ENCODE results near the gene CPNE6. TPM values are rescaled to one million over a fixed set of nuclear protein-coding genes. Genes with fewer than 3 reads are reported as not detected.
A peak's percentile ranks its signal among the peaks of the same experiment; 100 is the strongest.
"Not testable (repeated sequence)": the region's sequence is repeated elsewhere in the genome, so short reads cannot be mapped to it uniquely, and the experiment has no call there.

CPNE6 gene
- total RNA-seq, 1 donor from 2014 or later: not detected

- Mint-ChIP-seq H3K36me3 (ENCODE audit: unreplicated experiment) (no peaks in the 10 kb centered on the region), H3K27me3 (ENCODE audit: unreplicated experiment) (peaks cover 22% of the 10 kb centered on the region), H3K4me1 (ENCODE audit: unreplicated experiment) (no peaks in the 10 kb centered on the region), H3K4me3 (ENCODE audit: unreplicated experiment) (no peak overlapping the region), H3K27ac (ENCODE audit: unreplicated experiment) (no peak overlapping the region), H3K9me3 (ENCODE audit: unreplicated experiment) (no peaks in the 10 kb centered on the region)
- DNase-seq (ENCODE audit: extremely low spot score, unreplicated experiment): no peak
- no peak for TF ChIP-seq CTCF (IDR thresholded peaks at IDR 0.05)
Observed at GRCh38 chr14:24042746-24043145, 28.6 kb upstream of the CPNE6 start.

GRCh38 chr14:24049002-24049401, 22.4 kb upstream of the CPNE6 start:
- not testable (repeated sequence) for H3K36me3 Mint-ChIP-seq (ENCODE audit: unreplicated experiment); H3K9me3 Mint-ChIP-seq (ENCODE audit: unreplicated experiment); H3K4me1 Mint-ChIP-seq (ENCODE audit: unreplicated experiment); H3K27ac Mint-ChIP-seq (ENCODE audit: unreplicated experiment); DNase-seq (ENCODE audit: extremely low spot score, unreplicated experiment); H3K4me3 Mint-ChIP-seq (ENCODE audit: unreplicated experiment)
- peaks cover 56% of the 10 kb centered on the region for H3K27me3 Mint-ChIP-seq (ENCODE audit: unreplicated experiment)

GRCh38 chr14:24050753-24051152, 20.6 kb upstream of the CPNE6 start:
- H3K4me1 Mint-ChIP-seq (ENCODE audit: unreplicated experiment); H3K9me3 Mint-ChIP-seq (ENCODE audit: unreplicated experiment); DNase-seq (ENCODE audit: extremely low spot score, unreplicated experiment); H3K36me3 Mint-ChIP-seq (ENCODE audit: unreplicated experiment): not testable (repeated sequence)
- Mint-ChIP-seq H3K27me3 (ENCODE audit: unreplicated experiment) (peaks cover 59% of the 10 kb centered on the region), H3K4me3 (ENCODE audit: unreplicated experiment) (peak overlapping the region; percentile 73), H3K27ac (ENCODE audit: unreplicated experiment) (peak overlapping the region; percentile 27)

GRCh38 chr14:24051176-24051788, 20.1 kb upstream of the CPNE6 start:
- Mint-ChIP-seq H3K4me3 (ENCODE audit: unreplicated experiment) (peak overlapping the region; percentile 73), H3K27me3 (ENCODE audit: unreplicated experiment) (peaks cover 55% of the 10 kb centered on the region)

GRCh38 chr14:24051789-24052655, 19.3 kb upstream of the CPNE6 start, which contains the start of gene CARMIL3:
TSS of gene CARMIL3 (plus strand) at chr14:24052009. CDS start at chr14:24052154, 145 bp downstream.
- DNase-seq (ENCODE audit: extremely low spot score, unreplicated experiment): no peak
- peak within 1 kb of the TSS; percentile 73 for H3K4me3 Mint-ChIP-seq (ENCODE audit: unreplicated experiment)
- H3K27me3 Mint-ChIP-seq (ENCODE audit: unreplicated experiment): peaks cover 51% of the 10 kb centered on the region
- H3K4me1 Mint-ChIP-seq (ENCODE audit: unreplicated experiment): peaks cover 10% of the 10 kb centered on the region
- H3K27ac Mint-ChIP-seq (ENCODE audit: unreplicated experiment): peak within 1 kb of the TSS; percentile 27
- no peak for TF ChIP-seq CTCF (IDR thresholded peaks at IDR 0.05)
- no peaks in the 10 kb centered on the region for H3K36me3 Mint-ChIP-seq (ENCODE audit: unreplicated experiment)
- no peaks in the 10 kb centered on the region for H3K9me3 Mint-ChIP-seq (ENCODE audit: unreplicated experiment)

More at GRCh38 chr14:24051176-24051788, 20.1 kb upstream of the CPNE6 start:
- Mint-ChIP-seq H3K27ac (ENCODE audit: unreplicated experiment) (peak overlapping the region; percentile 27), H3K36me3 (ENCODE audit: unreplicated experiment) (no peaks in the 10 kb centered on the region), H3K9me3 (ENCODE audit: unreplicated experiment) (no peaks in the 10 kb centered on the region), H3K4me1 (ENCODE audit: unreplicated experiment) (peaks cover 10% of the 10 kb centered on the region)
- no peak for TF ChIP-seq CTCF (IDR thresholded peaks at IDR 0.05)
- no peak for DNase-seq (ENCODE audit: extremely low spot score, unreplicated experiment)

All from osteocyte (in vitro differentiated cells).